ENCODE results near the gene PAOX. TPM values are rescaled to one million over a fixed set of nuclear protein-coding genes. Genes with fewer than 3 reads are reported as not detected.
"Not testable (repeated sequence)": the region's sequence is repeated elsewhere in the genome, so short reads cannot be mapped to it uniquely, and the experiment has no call there.

PAOX gene
- polyA plus RNA-seq, 1 experiment = 3.1 TPM

DNA sequence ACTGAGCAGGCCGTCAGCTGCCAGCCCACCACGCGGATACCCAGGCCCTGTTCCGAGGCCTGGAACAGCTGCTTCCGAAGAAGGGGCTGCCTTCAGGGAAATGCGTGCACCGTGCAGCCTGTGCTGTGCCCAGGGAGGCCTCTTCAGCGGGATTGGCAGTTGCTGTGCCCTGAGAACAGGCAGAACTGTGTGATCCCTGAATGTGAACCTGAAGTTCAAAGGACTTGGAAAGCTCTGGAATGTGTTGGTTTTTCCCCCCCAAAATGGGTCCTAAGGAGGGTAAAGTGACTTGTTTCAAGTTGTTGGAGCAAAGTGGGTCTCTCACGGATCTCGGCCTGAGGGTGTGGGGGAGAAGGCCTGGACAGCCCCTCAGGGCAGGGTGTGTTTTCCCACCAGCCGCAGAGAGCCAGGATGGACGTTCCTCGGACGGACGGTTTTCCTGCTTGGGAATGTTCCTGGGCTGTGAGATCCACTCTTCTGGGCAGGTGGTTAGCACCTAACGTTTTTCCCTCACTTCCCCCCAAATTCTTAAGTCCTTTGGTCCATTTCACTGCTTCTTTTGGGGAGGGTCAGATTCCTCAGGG is 43.3 kb downstream of the PAOX start:
- no peaks in the 10 kb centered on the region for H3K27me3 ChIP-seq (ENCODE audit: control insufficient read depth, insufficient read depth, low read length)
- H3K4me3 ChIP-seq (ENCODE audit: low read depth, low read length) = no peak overlapping the region
- ChIA-PET CTCF (no interaction called here), POLR2A (no interaction called here)
- TF ChIP-seq, protein P1, sequence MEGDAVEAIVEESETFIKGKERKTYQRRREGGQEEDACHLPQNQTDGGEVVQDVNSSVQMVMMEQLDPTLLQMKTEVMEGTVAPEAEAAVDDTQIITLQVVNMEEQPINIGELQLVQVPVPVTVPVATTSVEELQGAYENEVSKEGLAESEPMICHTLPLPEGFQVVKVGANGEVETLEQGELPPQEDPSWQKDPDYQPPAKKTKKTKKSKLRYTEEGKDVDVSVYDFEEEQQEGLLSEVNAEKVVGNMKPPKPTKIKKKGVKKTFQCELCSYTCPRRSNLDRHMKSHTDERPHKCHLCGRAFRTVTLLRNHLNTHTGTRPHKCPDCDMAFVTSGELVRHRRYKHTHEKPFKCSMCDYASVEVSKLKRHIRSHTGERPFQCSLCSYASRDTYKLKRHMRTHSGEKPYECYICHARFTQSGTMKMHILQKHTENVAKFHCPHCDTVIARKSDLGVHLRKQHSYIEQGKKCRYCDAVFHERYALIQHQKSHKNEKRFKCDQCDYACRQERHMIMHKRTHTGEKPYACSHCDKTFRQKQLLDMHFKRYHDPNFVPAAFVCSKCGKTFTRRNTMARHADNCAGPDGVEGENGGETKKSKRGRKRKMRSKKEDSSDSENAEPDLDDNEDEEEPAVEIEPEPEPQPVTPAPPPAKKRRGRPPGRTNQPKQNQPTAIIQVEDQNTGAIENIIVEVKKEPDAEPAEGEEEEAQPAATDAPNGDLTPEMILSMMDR (IDR thresholded peaks at IDR 0.05; ENCODE audit: low read depth, low read length) = no peak
- H3K9me3 ChIP-seq (ENCODE audit: control insufficient read depth, insufficient read depth, low read length) = no peaks in the 10 kb centered on the region; the same call in 1 of the 2 replicates
- no peak for DNase-seq (ENCODE audit: low read depth, low spot score)
- no peak overlapping the region for H3K27ac ChIP-seq (ENCODE audit: low read depth, low read length)

DNA sequence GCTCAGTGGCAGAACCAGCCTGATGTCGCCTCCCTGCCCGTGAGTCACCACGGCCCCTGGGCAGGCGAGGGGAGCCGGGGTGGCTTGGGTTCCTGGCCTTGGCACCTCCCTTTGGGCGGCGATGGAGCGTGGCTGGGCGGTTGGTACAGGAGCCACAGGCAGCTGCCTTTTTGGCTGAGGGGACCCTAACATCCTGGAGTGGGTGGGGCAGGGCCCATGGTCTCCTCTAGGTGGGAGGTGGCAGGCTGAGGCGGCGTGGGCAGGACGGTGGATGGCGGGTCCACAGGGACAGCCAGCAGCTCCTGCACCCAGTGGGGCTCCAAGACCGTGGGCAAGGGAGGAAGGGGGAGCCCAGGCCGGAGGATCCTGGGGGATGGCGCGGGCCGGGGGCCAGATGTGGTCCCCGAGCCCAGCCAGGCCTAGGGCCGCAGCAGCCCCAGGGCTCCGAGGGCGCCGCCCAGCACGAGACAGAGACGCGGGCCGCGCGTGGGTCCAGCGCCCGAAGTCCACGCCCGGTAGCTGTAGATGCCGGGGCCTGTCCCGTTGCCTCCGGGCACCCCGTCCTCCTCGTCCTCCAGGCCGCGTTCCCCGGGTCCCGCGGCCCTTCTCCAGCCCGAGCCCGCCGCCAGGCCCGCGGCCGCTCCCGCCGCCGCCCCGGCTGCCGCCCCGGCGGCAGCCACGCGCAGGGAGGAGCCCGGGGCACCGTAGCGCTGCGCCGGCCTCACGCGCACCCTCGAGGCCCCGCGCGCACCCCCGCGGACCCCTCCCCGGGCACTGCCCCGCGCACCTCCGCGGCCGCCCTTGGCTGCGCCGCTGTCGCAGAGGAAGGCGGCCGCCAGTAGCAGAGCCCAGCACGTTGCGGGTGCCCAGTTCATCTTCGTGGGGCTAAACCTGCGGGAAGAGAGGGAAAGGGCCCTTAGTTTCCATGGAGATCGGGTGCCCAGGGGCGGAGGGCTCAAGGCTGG is 44.0 kb downstream of the PAOX start:
- Histone ChIP-seq H3K27ac (ENCODE audit: low read depth, low read length) (no peak overlapping the region), H3K27me3 (ENCODE audit: control insufficient read depth, insufficient read depth, low read length) (no peaks in the 10 kb centered on the region), H3K4me3 (ENCODE audit: low read depth, low read length) (0 out of 2 replicates have a peak overlapping the region, but pooled peaks have one; percentile 7), H3K9me3 (ENCODE audit: control insufficient read depth, insufficient read depth, low read length) (no peaks in the 10 kb centered on the region; the same call in 1 of the 2 replicates)
- TF ChIP-seq, protein P1 (IDR thresholded peaks at IDR 0.05; ENCODE audit: low read depth, low read length) = no peak
- POLR2A ChIA-PET = no interaction called here
- DNase-seq (ENCODE audit: low read depth, low spot score) = no peak
- CTCF ChIA-PET = no interaction called here

DNA sequence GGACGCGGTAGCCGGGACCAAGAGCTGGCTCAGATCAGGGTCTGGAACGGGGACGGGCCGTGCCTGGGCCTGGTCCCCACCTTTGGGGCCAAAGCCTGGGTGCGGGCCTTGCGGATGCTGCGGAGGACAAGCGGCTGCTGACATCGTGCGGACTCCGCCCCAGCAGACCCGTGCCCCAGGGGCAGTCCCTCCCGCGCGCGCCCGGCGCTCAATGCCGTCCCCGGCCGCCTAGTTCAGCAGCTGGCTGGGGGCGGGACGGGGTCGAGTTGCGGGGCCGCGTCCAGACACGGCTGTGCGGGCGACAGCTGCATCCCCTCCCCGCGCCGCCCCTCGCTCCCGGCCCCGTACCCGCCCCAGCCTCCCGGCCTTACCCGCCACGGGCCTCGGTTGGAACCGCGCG is 45.0 kb downstream of the PAOX start:
- POLR2A ChIA-PET; H3K27me3 ChIP-seq (ENCODE audit: control insufficient read depth, insufficient read depth, low read length); CTCF ChIA-PET; H3K9me3 ChIP-seq (ENCODE audit: control insufficient read depth, insufficient read depth, low read length); H3K27ac ChIP-seq (ENCODE audit: low read depth, low read length); DNase-seq (ENCODE audit: low read depth, low spot score): not testable (repeated sequence)
- peak overlapping the region; percentile 36; the same call in 1 of the 2 replicates for H3K4me3 ChIP-seq (ENCODE audit: low read depth, low read length)

DNA sequence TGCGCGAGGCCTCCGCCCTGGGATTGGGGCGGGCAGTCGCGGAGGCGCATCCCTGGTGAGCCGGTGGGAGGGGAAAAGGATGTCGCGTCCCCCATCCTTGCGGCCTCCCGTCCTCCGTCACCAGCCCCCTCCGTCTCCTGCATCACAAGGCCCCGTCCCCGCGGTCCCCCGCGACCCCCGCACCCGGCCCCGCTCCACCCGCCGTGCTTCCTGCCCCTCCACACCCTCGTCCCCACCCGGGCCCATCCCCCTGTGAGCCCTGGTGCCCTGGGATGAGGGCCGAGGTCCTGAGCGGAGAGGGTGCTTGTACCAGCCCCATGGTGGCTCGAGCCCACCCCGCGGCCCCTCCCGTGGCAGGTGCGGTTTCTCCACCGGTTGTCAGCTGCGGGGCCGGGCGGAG is 45.5 kb downstream of the PAOX start, which contains the start of gene SPRN:
TSS of gene SPRN (minus strand) at position 25 of the 400 bp plus-strand sequence. CDS start 944 bp downstream, outside the sequence.
- peak within 1 kb of the TSS; percentile 36; the same call in 1 of the 2 replicates for H3K4me3 ChIP-seq (ENCODE audit: low read depth, low read length)
- CTCF ChIA-PET = not testable (repeated sequence)

DNA sequence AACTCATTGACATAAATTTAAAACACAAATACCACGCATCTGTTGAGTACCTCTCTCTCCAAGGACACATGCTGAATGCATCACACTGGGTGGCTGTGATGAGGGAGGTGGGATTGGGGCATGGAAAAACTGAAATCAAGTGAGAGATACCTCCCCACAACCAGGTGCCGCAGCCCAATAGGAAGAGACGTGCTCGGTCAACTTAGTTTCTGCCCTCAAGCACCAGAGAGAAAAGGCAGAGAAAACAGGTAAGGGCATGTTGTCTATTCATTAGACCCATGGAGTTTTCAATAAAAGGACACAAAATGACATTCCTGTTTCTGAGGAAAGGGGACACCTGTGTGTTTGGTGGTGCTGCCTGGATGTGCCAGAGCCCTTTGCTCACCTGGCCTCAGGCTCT is 50.5 kb downstream of the PAOX start:
- POLR2A ChIA-PET; H3K27me3 ChIP-seq (ENCODE audit: control insufficient read depth, insufficient read depth, low read length); CTCF ChIA-PET; H3K27ac ChIP-seq (ENCODE audit: low read depth, low read length); DNase-seq (ENCODE audit: low read depth, low spot score); H3K4me3 ChIP-seq (ENCODE audit: low read depth, low read length); H3K9me3 ChIP-seq (ENCODE audit: control insufficient read depth, insufficient read depth, low read length): not testable (repeated sequence)

More for the DNA sequence above, 45.5 kb downstream of the PAOX start, which contains the start of gene SPRN:
- H3K9me3 ChIP-seq (ENCODE audit: control insufficient read depth, insufficient read depth, low read length); POLR2A ChIA-PET; H3K27ac ChIP-seq (ENCODE audit: low read depth, low read length); DNase-seq (ENCODE audit: low read depth, low spot score); H3K27me3 ChIP-seq (ENCODE audit: control insufficient read depth, insufficient read depth, low read length): not testable (repeated sequence)

DNA sequence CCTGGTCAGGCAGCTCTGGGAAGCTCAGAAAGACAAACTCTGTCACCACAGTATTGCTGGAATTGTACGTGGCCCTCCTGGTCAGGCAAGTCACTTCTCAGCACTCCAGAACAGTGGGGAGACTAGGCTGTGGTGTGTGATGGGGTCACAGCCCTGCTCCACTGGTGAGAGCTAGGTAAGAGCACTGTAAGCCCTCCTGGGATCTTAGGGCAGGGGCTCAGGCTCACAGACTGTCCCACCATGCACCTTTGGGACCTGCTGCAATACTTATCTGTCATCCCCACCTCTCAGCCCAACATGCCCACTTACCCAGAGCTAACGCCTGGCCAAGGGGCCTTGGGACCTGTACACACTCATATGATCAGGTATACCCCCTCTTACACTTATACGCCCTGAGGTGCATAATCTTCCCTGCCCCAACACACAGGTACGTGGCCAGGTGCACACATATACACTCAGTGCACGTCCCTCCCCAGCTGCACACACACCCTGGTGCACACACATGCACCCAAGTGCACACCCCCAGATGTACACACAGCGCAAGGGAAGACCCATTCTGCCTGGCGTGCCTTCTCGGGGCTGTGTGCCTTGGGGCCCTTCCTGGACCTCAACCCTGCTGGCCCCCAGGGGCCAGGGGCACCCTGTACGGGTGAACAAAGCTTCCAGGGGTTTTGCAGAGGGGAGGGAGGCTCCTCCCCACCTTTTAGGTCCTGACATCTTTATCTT is 53.0 kb downstream of the PAOX start:
- DNase-seq (ENCODE audit: low read depth, low spot score); H3K27ac ChIP-seq (ENCODE audit: low read depth, low read length); H3K4me3 ChIP-seq (ENCODE audit: low read depth, low read length); H3K9me3 ChIP-seq (ENCODE audit: control insufficient read depth, insufficient read depth, low read length); CTCF ChIA-PET; H3K27me3 ChIP-seq (ENCODE audit: control insufficient read depth, insufficient read depth, low read length); POLR2A ChIA-PET: not testable (repeated sequence)

DNA sequence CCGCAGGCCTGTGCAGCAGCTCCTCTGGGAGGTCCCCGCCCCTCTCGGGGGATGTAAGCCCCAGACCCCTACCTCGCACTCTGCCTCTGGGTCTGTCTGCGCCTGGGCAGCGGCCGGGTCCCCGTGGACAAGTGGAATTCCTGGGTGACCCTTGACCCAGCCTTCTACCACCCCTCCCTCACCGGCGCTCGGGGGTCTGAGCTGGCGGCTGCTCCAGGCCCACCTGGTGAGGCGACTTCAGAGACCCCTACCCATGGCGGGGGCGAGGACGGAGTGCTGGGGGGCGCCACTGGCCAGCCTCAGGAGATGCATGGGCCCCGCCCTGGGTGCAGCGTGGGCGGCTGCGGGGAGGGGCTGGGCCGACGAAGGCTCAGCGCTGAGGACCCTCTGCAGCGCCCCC is 53.7 kb downstream of the PAOX start:
- DNase-seq (ENCODE audit: low read depth, low spot score); H3K9me3 ChIP-seq (ENCODE audit: control insufficient read depth, insufficient read depth, low read length); CTCF ChIA-PET; H3K27ac ChIP-seq (ENCODE audit: low read depth, low read length); H3K27me3 ChIP-seq (ENCODE audit: control insufficient read depth, insufficient read depth, low read length); H3K4me3 ChIP-seq (ENCODE audit: low read depth, low read length); POLR2A ChIA-PET: not testable (repeated sequence)
